GM18907 (cell line): ENCODE data around the gene FUT6.
"Not testable (repeated sequence)": the region's sequence is repeated elsewhere in the genome, so short reads cannot be mapped to it uniquely, and the experiment has no call there.

Experiments
- ATAC-seq: cut with Tn5 transposase; IDR thresholded peaks from one replicate; pipeline ENCODE4 v1.9.1; 2021; ENCODE audit warnings: mild to moderate bottlenecking, moderate library complexity; ENCODE audit not compliant: unreplicated experiment

Gene FUT6

DNA sequence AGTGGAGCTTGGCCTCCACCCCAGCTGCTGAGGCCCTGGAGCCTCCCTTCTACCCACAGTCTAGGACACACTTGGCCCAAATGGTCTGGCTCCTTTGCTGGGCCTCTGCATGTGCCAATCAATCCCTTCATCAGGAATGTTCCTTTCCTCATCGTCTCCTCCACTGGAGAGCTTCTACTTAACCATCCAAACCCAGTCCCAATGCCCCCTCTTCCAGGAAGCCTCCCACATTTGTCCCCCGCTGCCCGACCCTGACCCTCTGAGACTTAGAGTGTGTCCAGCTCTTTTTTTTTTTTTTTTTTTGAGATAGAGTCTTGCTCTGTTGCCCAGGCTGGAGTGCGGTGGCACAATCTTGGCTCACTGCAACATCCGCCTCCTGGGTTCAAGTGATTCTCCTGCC is 51.1 kb downstream of the FUT6 start:
- ATAC-seq: no peak

DNA sequence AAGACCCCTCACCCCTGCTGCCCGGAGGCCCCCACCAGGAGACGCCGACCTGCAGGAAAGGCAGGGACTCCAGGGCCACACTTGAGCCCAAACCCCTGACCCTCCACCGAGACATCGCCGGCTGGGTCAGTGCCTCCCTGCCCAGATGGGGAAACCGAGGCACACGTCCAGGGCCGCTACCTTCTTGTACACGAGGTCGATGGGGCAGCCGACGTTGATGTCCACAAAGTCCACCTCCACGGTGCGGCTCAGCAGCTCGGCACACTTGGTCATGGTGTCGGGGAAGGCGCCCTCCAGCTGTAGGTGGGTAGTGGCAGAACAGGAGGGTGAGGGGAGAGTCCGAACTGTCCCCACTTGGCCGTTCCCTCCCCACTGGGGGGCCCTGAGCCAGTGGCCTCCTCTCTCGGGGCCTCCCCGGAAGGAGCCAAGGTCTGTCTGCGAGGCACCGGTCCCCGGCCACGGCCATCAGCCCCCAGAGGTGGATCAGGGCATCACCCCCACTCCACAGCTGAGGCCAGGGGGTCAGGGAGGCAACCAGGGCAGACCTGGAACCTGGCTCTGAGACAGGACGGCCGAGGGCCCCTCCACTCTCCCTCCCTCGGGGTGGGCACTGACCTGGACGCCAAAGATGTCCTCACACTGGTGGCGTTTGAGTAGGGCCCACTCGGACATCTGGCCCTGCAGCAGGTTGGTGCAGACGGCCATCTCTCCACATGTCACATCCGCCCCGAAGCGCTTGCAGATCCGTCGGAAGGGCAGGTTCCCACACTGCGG is 51.9 kb downstream of the FUT6 start:
- no peak for ATAC-seq

DNA sequence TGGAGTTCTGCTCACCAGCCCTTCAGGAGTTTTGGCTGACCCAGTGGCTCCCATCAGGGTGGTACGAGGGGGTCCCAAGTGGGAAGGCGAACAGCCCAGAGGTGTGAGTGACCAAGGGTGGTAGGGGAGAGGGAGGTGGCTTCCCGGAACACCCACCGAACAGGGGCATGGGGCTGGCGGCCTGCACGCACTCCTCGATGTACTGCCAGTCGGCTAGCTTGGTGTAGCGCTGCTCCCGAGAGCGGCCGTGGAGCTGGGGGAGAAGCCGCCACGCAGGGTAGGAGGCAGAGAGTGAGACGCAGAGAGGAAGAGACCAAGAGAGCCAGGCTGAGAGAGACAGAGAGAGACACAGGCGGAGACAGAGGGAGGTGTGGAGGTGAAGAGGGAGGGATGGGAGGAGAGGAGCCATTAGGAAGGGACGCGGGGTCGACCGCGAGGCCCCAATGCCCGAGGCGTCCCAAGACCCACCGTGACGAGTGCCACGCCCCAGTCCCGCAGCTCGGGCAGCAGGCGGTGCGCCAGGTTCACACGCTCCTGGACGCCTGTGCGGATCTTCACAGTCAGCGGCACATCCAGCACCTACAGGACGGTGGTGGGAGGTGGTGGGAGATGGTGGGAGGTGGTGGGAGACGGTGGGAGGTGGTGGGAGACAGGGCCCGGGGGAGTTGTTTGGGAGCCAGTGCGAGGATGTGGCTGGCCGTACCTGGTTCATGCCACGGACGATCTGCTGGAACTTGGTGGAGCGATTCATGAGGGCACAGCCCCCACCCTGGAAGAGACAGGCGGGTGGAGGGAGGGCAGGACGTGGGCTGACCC is 52.7 kb downstream of the FUT6 start:
- ATAC-seq: no peak

DNA sequence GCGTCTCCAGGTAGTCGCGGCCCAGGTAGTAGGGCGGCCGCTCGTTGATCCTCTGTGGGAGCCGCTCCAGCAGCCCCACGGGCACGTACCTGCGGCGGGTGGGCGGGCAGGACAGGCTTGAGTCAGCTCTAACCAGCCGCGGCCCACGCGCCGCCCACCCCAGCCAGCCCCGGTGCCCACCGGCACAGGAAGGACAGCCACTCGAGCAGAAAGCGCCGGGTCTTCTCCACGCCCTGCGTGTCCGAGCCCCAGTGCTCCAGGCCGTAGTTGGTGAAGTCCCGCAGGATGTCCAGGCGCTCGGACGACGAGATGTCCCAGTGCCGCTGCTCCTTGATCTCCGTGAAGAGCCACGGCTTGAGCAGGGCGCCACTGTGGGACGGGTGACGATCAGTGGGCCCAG is 54.1 kb downstream of the FUT6 start:
- no peak for ATAC-seq

DNA sequence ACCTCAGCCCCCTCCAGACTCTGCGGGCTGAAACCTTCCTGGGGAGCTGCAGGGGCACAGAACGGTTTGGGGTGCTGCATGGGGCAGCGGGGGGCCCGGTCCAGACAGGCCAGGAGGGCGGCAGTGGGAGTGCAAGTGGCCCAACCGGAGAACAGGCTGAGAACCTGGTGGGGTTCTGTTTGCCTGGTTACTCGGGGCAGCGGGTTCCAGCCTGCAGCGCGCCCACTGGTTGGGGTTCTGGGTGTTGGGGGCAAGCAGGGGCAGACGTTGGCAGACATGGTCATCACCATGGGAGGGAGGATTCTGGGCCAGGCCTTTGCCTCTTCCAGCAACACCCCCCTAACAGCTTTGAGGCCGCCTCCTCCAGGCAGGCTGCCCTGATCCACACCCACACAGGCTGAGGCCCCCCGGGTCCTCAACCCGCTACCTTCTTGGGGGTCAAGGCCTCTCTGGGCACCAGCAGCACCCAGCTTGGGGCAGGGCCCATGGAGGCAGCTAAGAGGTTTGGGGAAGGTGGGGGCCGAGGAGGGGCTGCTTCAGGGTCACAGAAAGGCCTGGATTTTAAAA is 54.8 kb downstream of the FUT6 start, which contains the start of gene PRR22:
Gene PRR22 (minus strand): TSS at position 166 of the 567 bp plus-strand sequence. CDS start 86 bp downstream, at position 80.
- ATAC-seq: no peak

DNA sequence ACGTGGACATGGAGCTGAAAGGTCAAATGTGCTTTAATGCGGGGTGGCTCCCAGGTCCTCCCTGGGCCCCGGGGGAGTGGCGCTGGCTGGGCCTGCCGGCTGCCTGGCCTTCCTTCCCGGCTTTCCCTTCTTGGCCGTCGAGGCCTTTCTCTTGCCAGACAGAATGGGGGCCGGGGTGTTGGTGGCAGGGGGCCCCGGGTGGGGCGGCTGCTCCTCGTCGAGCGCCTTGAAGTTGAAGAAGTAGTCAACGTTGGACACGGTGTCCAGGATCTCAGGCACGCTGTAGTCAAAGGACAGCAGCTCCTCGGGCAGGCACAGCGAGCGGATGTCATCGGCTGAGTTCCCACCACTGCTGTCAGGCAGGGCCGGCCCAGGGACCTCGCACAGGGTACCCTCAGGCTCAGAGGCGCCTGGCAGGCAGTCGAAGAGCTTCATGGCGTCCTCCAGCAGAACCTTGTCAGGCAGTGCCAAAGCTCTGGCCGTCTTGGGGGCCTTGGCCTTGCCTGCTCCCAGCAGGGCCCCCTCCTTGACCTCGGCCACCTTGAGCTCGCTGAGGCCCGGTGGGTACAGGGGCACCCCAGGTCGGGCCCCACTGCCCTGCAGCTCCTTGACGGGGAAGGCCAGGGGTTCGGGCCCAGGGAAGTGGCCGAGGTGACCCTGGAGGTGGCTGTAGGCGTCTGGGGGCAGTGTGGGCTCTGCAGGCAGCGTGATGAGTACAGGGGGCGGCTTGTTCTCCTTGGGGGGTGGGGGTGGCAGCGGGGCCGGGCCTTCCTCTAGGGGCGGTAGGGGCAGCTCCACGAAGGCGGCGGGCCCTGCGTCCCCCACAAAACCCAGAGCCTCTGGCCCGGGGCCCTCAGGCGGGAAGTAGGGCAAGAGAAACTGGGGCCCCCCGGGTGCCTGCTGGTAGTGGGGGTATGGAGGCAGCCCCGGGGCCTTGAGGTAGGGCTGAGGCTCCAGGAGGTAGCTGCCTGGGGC is 56.3 kb downstream of the FUT6 start:
- ATAC-seq: no peak

DNA sequence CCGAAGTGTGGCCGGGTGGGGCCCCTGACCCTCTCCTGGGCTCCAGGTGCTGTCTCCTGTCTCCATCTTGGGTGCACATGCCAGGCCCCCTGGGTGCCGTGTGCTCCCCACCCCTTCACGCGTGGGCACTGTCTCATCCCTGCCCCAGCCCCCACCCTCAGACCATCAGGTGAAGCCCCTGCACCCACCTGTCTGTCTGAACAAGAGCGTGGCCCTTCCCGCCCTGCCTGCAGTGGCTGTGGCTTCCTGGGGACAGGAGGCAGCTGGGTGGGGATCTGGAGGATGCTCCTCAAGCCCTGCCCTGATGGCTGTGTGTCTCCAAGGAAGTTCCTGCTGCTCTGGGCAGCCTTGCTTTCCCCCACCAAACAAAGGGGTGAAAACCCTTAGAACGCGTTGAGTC is 57.2 kb downstream of the FUT6 start:
- ATAC-seq: no peak

DNA sequence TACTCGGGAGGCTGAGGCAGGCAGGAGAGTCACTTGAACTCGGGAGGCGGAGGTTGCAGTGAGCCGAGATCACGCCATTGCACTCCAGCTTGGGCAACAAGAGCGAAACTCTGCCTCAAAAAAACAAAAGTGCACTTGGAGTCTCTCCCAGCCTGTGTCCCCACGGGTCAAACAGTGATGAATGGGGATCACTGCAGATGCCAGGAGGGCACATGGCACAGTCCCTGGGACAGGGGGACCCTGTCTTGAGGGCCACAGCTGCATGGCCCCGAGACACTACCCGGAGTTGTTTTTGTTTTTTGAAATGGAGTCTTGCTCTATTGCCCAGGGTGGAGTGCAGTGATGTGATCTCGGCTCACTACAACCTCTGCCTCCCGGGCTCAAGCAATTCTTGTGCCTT is 58.6 kb downstream of the FUT6 start:
- not testable (repeated sequence) for ATAC-seq
